Stimulated activated CD4-positive, alpha-beta T cell treated with anti-CD3 and anti-CD28 coated beads, TNF-alpha, amount 100 ng/mL, for 4 hours (primary cell): ENCODE measurements around the gene HOXD11.

Experiments used
- DNase-seq, 3 experiments: peaks; one replicate each; pipeline ENCODE4 v3.0.0-alpha.2; 2020; ENCODE audit warnings: low read depth in 3 of 3

The HOXD11 gene

GRCh38 chr2:176106581-176107539 is at the start of gene HOXD11:
TSS of gene HOXD11 (plus strand) at chr2:176107280. CDS start at chr2:176107356, 76 bp downstream.
- DNase-seq = no peak

DNA sequence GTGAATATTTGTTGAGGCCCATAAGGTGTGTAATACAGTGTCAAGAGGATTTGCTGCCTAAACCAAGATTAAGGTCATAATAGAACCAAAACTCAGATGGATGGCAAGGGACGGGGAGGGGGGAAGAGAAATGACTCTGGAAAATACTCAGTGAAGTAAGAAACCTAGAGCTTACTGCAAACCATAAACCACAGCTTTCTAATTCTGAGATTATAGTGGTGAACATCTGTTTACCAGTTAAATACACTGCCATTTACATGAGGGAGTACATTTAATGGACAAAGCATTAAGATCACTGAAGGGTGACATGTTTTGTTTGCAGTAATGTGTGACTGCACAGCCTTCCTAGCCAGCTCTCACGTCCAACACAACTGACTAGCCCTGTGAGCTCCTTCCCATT is 43.1 kb upstream of the HOXD11 start:
- DNase-seq = no peak

DNA sequence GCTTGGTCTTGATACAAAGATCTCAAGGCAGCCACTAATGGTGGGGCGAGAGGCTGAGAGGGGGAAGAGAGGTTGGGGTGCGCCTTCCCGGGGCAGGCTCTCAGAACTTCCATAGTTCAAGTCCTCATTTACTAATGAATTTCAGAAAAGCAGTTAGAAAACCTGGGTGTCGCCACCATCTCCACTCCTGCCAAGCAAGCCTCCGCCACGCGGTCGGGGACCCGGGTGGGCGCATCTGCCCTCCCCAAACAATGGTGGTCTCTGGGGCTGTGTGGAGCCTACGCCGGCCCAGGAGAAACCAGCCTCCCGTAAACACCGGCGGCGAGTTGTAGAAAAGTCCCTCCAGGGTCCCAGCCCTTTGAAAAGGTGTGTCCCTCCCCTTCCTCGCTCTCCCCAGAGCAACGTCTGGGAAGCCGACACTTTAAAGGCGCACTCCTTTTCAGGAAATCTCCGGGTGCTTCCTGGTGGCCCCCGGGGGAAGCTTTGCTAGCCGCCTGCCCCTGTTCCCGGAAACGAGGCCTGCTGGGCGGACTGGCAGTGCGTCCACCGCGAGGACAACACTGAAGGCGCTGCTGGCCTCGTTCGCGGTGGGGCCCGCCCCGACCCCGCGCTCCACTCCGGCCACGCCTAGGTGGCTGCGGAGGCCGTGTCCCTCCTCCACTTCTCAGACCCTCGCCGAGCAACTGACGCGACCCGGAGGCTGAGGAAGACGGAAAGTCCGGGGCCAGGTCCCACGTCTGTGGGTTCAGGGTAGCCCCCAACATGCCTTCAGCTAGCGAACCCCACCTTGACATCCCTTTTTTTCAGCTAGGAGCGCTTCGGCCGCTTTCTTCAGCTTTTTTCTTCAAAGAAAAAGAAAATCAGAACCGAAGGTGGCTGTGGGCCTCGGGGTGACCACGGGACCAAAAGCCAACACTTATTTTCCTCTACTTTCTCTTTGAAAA is 40.2 kb upstream of the HOXD11 start:
- DNase-seq = no peak

GRCh38 chr2:176067589-176068418 is 39.3 kb upstream of the HOXD11 start:
- no peak for DNase-seq

DNA sequence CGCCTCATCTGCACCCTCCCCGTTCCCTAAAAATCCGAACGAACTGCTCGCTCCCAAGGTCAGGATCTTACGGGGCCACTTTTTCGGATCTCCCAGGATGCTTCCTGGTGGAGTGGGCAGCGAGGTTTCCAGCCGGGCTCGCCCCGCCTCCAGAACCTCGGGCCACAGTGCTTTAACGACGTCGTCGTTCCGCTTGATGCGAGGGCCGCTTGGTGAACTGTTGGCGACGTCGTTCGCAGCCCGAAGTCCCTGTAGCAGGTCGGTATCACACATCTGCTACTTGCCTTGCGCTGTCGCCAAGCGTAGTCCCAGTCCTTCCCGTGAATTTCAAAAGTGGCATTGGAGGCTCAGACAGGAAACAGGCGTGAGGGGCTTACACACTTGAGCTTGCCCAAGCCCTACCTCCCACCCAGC is 38.7 kb upstream of the HOXD11 start:
- DNase-seq = no peak

DNA sequence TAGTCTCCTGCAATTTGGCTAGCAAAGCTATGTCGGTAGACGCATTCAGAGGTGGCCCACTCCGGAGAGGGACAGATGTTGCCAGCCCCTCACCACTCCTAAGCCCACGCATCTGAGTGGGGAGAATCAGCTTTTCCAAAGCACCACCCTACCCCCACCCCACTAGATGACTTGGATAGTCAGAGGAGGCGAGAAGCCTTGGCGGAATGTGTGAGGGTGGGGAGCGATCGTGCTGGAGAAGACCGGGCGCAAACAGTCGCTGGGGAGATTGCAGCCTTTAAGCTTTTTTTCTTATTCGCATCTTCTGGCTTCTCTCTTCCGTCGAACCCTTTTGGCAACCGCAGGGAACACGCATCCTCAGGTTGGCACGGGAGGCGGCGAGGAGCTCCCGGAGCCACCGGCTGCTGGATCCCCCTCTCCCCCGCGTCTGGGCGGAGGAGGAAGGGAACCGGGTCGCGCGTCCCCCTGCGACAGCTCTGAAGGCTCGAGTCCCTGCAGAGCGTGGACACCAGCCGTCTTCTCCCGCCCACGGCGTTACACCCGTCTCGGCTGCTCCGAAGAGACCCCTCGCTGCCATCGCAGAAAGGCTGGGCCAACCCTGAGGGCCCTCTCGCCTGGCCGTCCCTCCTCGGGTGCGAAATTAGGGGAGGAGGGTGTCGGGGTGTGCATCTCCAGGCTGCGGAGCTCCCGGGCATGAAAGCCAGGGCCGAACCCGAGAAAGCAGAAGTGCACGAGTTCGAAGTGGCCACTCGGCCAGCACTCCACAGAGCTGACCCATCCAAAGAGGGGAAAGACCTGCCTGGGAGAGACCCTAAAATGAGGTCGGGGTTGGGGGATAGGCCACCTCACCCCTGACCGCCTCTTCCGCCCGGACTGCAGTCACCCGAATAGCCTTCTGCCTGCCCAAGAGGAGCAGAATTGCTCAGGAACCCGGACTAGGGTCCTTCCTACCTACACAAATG is 35.5 kb upstream of the HOXD11 start:
- DNase-seq = no peak

GRCh38 chr2:176072292-176072669 is 34.8 kb upstream of the HOXD11 start:
- DNase-seq = no peak

GRCh38 chr2:176072951-176073904 is 33.9 kb upstream of the HOXD11 start:
- DNase-seq = no peak

- no peak for DNase-seq
Measured at GRCh38 chr2:176074919-176075425, 32.1 kb upstream of the HOXD11 start.

DNA sequence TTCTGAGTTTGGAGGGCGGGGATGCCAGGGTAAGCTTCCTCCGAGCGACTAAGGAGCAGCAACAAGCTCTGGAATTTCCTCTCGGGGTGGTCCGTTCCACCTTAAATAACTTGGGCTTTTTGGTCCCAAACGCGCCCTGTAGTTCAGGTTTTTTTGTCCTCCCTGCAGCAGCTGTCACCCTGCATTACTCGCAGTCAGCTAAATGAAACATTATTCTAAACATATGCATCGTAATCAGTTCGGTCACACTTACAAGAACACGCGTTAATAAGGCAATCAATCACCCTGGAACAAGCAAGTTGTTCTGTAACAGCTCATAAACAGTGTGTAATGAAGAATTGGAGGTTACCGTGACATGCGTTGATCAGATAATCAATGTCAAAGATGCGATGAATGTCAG is 31.6 kb upstream of the HOXD11 start:
- no peak for DNase-seq

DNA sequence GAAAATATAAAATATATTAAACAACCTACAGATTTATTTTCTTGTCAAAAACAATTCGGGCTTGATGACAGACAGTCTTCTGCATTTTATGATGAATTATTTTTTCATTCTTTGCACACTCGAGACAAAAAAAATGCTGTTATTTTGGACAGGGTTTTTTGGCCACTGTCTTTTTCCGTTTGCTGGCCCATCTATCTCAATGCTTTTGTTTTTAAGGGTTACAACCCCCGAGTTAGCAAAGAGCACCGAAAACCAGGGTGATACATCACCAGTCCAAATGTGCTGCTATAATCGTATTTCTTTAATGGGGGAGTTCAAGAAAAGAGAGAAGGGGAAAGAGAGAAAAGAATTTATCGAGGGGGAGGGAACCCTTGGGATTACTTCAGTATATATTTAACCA is 31.0 kb upstream of the HOXD11 start:
- no peak for DNase-seq

GRCh38 chr2:176076796-176077195 is 30.3 kb upstream of the HOXD11 start:
- no peak for DNase-seq

DNA sequence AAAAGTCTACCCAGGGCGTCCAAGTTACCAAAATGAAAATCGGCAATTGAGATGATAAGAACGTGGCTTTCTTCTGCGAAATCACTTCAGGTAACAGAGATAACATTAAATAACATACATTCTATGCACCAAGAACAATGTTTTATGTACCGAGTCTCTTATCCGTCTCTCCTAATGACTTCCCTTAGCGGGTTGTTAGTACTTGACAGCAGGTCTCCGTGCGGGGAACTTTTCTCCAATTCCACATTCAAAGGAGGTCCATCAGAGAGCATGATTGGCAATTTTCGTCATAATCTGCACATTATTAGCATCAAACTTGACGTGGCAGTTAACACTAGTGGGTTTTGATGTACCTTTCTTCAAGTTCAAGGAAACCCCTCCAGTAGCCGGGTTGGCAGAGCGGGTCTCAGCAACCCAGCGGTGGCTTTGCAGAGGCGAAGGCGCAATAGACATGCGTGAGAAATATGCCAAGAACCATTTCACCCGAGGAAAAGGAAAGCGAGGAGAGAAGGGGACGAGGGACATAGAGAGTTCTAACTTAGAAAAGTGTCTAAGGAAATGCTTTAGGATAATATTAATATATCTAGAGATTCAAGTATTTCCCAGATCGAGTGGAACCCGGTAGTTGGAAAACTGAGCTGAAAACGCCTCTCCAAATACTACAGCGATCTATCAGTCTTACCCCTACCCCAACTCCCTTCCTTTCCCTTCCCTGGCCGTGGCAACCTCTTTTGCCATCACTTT is 28.4 kb upstream of the HOXD11 start:
- no peak for DNase-seq

DNA sequence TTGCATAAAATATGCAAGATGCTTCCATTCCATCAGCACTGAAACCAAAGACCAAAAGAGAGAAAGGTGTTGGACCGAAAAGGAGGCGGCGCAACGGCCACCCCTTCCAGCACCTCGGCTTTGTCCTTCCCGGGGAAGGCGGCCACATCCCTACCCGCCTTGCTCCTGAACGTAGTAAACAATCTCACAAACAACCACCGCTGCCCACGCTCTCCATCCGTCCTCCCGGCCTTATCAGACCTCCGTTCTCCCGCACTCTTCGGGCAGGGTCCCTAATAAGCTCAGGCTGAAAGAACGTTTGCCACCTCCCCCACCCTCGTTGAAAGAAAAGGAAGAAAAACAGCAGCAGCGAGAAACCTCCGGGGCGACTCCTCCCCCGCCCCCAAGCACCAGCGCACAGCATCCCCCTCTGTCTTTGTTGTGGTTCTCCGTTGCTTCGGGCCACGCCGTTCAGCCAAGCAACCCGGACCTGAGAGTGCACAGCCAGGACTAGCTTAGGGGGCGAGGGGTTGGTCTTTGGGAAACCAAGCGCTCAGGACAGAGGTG is 27.7 kb upstream of the HOXD11 start:
- no peak for DNase-seq

GRCh38 chr2:176079831-176080539 is 27.1 kb upstream of the HOXD11 start:
- no peak for DNase-seq

GRCh38 chr2:176080540-176081375 is 26.3 kb upstream of the HOXD11 start:
- no peak for DNase-seq
